ENCODE data around the gene FTO.
A peak's percentile ranks its signal among the peaks of the same experiment; 100 is the strongest.

The FTO gene

DNA sequence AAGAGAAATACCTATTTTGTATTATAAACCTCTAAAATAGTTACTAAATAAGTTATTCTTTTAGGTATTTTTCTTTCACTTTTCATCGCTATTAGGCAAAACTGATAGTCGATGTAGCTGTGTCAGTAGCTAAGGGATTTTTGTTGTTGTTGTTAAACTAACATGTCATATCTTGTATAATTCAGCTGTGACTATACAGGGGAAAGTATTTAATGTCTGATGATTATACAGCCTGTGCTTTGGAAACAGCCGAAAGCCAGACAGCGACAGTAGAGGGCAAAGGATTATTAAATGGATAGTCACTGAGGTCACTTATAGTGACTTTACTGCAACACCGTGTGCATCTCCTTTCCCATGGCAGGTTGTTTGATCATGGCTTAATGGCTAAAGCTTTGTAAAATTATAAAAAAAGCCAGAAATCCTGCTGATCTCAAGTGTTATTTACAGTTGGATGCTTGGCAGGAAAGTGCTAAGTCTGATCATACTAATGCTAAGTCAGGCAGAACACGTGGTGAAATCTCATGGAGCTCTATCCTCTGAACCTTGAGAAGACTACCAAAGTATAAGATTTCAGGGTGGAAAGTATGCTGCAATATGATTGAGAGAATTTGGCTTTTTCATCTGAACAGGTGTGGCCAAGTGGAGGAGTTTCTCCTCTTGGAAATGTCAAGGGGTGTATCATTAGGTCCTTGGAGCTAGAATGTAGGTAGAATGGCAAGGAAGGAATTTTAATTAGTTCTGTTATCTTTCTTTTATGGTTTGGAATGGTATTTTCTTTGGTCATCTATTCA is 88.4 kb downstream of the FTO start:
- peak overlapping the region; percentile 54 for H3K27ac ChIP-seq
- TF ChIP-seq, protein P1, sequence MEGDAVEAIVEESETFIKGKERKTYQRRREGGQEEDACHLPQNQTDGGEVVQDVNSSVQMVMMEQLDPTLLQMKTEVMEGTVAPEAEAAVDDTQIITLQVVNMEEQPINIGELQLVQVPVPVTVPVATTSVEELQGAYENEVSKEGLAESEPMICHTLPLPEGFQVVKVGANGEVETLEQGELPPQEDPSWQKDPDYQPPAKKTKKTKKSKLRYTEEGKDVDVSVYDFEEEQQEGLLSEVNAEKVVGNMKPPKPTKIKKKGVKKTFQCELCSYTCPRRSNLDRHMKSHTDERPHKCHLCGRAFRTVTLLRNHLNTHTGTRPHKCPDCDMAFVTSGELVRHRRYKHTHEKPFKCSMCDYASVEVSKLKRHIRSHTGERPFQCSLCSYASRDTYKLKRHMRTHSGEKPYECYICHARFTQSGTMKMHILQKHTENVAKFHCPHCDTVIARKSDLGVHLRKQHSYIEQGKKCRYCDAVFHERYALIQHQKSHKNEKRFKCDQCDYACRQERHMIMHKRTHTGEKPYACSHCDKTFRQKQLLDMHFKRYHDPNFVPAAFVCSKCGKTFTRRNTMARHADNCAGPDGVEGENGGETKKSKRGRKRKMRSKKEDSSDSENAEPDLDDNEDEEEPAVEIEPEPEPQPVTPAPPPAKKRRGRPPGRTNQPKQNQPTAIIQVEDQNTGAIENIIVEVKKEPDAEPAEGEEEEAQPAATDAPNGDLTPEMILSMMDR (IDR thresholded peaks at IDR 0.05), result no peak
- no peak for TF ChIP-seq ZFX (IDR thresholded peaks at IDR 0.05; ENCODE audit: borderline replicate concordance)

DNA sequence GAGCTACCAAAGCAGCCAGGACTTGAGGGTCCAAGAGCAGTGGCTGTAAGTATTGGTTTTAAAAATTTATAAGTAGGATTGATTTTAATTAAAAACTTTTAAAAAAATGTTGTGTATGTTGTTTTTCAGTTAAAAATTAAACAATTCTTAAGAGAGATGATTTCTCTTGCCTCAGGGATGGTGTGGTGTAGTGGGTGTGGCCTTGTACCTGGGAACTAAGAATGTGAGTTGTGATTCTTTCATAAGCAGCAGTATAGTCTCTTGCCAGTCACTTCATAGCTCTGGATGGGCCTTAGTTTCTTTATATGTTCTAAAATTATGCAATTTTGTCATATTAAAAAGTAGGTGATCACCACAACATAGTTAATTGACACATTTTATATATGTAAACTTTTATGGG is 99.5 kb downstream of the FTO start:
- peak overlapping the region; percentile 17 for H3K27ac ChIP-seq
- TF ChIP-seq ZFX (IDR thresholded peaks at IDR 0.05; ENCODE audit: borderline replicate concordance), result no peak
- TF ChIP-seq, protein P1 (IDR thresholded peaks at IDR 0.05), result no peak

DNA sequence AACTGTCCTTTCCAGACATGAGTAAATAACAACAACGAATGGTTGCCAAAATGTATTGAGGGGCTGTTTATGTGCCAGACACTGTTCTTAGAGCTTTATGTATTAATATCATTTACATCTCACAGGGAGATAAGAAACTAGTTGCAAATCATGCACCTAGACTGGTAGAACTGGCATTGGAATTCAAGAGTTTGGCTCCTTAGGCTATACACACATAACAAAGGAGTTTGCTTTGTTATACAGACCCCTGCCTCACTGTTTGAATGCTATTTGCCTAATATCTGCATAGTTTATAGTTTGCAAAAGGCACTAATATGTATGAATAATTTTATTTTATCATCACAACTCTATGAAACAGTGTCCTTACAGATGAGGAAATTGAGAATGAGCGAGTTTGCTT is 100.0 kb downstream of the FTO start:
- TF ChIP-seq, protein P1 (IDR thresholded peaks at IDR 0.05), result no peak
- TF ChIP-seq ZFX (IDR thresholded peaks at IDR 0.05; ENCODE audit: borderline replicate concordance), result no peak
- H3K27ac ChIP-seq, result peak overlapping the region; percentile 17

DNA sequence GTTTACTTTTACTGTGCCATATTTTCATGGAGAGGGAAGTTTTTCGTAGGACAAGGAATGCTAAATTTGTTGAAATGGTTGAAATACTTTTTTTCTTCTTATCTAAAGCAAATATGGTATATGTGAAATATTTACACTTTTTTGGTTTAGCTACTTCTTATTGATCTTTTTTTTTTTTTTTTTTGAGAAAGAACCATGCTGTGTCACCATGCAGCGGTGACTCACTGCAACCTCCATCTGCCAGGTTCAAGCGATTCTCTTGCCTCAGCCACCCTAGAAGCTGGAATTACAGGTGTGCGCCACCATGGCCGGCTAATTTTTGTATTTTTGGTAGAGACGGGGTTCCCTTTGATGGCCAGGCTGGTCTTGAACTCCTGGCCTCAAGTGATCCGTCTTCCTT is 100.5 kb downstream of the FTO start:
- no peak overlapping the region; the same call in 1 of the 2 replicates for H3K27ac ChIP-seq
- TF ChIP-seq, protein P1 (IDR thresholded peaks at IDR 0.05), result no peak
- no peak for TF ChIP-seq ZFX (IDR thresholded peaks at IDR 0.05; ENCODE audit: borderline replicate concordance)

DNA sequence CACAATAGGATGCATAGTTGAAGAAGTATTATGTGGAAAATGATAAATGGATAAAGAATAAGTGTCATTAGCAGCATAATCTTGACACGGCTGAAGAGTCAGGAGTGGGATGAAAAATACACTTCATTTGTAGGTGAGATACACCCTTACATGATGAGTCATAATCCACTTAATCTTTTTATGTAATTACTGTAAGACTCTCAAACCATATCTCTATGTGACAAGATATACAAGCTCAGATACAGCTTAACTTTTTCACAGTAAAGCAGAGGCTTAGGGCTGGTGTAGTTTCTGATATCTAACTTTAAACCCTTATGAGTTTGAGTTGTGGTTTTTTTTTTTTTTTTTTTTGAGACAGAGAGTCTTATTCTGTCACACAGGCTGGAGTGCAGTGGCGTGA is 101.2 kb downstream of the FTO start:
- TF ChIP-seq, protein P1 (IDR thresholded peaks at IDR 0.05), result no peak
- TF ChIP-seq ZFX (IDR thresholded peaks at IDR 0.05; ENCODE audit: borderline replicate concordance), result no peak
- 0 out of 2 replicates have a peak overlapping the region, but pooled peaks have one; percentile 34 for H3K27ac ChIP-seq

DNA sequence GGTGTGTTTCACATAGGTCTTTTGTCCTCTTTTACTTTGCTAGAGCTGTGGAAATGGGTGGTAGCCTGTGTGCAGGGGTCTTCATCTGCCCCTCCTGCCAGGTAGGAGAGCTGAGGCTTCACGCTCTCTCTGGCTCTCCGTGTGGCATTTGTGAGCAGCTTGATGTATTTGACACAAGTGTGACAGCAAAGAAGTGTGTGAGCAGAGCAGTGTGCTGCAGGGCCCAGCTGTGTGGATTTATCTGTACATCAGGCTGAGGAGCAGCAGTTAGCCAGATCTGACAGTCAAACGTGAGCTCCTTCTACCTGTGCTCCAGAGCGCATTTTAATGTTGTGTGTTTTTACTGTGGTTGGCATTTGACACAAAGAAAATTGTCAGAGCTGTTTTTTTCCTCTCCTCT is 101.8 kb downstream of the FTO start:
- peak overlapping the region; percentile 34 for H3K27ac ChIP-seq
- no peak for TF ChIP-seq ZFX (IDR thresholded peaks at IDR 0.05; ENCODE audit: borderline replicate concordance)
- TF ChIP-seq, protein P1 (IDR thresholded peaks at IDR 0.05), result no peak
